SK-N-SH (cell line): ENCODE measurements around the gene CENPE. TPM values are rescaled to one million over a fixed set of nuclear protein-coding genes. Genes with fewer than 3 reads are reported as not detected.

Experiments
- CTCF ChIA-PET: fragments of 300-600, 350-600 bp; formaldehyde crosslinking; extraction: SDS; loops from one replicate; lab custom pipeline; 2021; lab: Yijun Ruan, JAX
- POLR2A ChIA-PET: fragments of 350-600 bp; sonication (Branson Sonifier 250); formaldehyde crosslinking; extraction: SDS; loops from one replicate; lab custom pipeline; 2020; ENCODE audit warnings: antibody characterized with exemption, inconsistent platforms; lab: Yijun Ruan, JAX
- DNase-seq: peaks from one replicate; pipeline ENCODE4 v3.0.0; 2012
- H2AFZ ChIP-seq: fragments of 200-600 bp; sonication (generic); 2 replicates; pipeline ENCODE4 v1.8.1; 2016; ENCODE audit warnings: antibody characterized with exemption, mild to moderate bottlenecking, low read depth
- H3F3A ChIP-seq: fragments of 200-600 bp; sonication (generic); replicated peaks from 2 replicates; pipeline ENCODE3; 2016; ENCODE audit warnings: antibody characterized with exemption, mild to moderate bottlenecking; ENCODE audit not compliant: insufficient read depth
- H3K27ac ChIP-seq, 2 experiments: fragments of 200-500 bp in 1 of 2; fragments of 200-600 bp in 1 of 2; sonication (Bioruptor generic) in 1 of 2; sonication (generic), shearing (Covaris generic) in 1 of 2; 2 replicates each; pipeline versions ENCODE4 v1.5.1 to v1.6.1; 2014 to 2016; ENCODE audit warnings: low read depth in 2 of 2, inconsistent platforms in 1 of 2, low read length in 1 of 2, mild to moderate bottlenecking in 1 of 2, mixed read lengths in 1 of 2
- H3K27me3 ChIP-seq: fragments of 200-600 bp; sonication (generic), shearing (Covaris generic); 2 replicates; pipeline ENCODE4 v1.6.1; 2016; ENCODE audit warnings: mixed run types; ENCODE audit not compliant: insufficient read depth
- H3K36me3 ChIP-seq, 2 experiments: fragments of 200-500 bp in 1 of 2; fragments of 200-600 bp in 1 of 2; sonication (Bioruptor generic) in 1 of 2; sonication (generic) in 1 of 2; replicated peaks in 1 of 2; 2 replicates each; pipeline versions ENCODE3 to v1.5.1; 2014 to 2016; ENCODE audit warnings: low read length in 1 of 2, mild to moderate bottlenecking in 1 of 2; ENCODE audit not compliant: insufficient read depth in 2 of 2, control insufficient read depth in 1 of 2
- H3K4me1 ChIP-seq, 2 experiments: fragments of 200-500 bp in 1 of 2; fragments of 200-600 bp in 1 of 2; sonication (Bioruptor generic) in 1 of 2; sonication (generic), shearing (Covaris generic) in 1 of 2; 2 replicates each; pipeline versions ENCODE4 v1.5.1 to v1.6.1; 2014 to 2016; ENCODE audit warnings: low read depth in 1 of 2, low read length in 1 of 2, mixed run types in 1 of 2; ENCODE audit not compliant: insufficient read depth in 2 of 2, control insufficient read depth in 1 of 2
- H3K4me2 ChIP-seq: fragments of 200-600 bp; sonication (generic), shearing (Covaris generic); 2 replicates; pipeline ENCODE4 v1.6.1; 2017; ENCODE audit warnings: mixed run types
- H3K4me3 ChIP-seq, 2 experiments: fragments of 200-500 bp in 1 of 2; fragments of 200-600 bp in 1 of 2; sonication (Bioruptor generic) in 1 of 2; sonication (generic), shearing (Covaris generic) in 1 of 2; 2 replicates each; pipeline versions ENCODE4 v1.5.1 to v1.8.1; 2014 to 2016; ENCODE audit warnings: low read depth in 2 of 2, inconsistent platforms in 1 of 2, low read length in 1 of 2, mild to moderate bottlenecking in 1 of 2, mixed read lengths in 1 of 2, moderate library complexity in 1 of 2
- H3K79me2 ChIP-seq: fragments of 200-600 bp; sonication (generic); 2 replicates; pipeline ENCODE4 v1.8.1; 2017; ENCODE audit warnings: mild to moderate bottlenecking; ENCODE audit not compliant: insufficient read depth
- H3K9ac ChIP-seq: fragments of 200-600 bp; sonication (generic); 2 replicates; pipeline ENCODE4 v1.6.1; 2017; ENCODE audit warnings: mixed run types
- H3K9me2 ChIP-seq: fragments of 200-600 bp; sonication (generic); 2 replicates; pipeline ENCODE4 v1.6.1; 2017; ENCODE audit warnings: mixed run types
- H3K9me3 ChIP-seq: fragments of 200-600 bp; sonication (generic); 2 replicates; pipeline ENCODE4 v1.6.1; 2017; ENCODE audit warnings: mixed run types, mild to moderate bottlenecking, moderate library complexity
- H4K20me1 ChIP-seq: fragments of 200-600 bp; sonication (generic); 2 replicates; pipeline ENCODE4 v1.6.1; 2017; ENCODE audit warnings: mild to moderate bottlenecking, mixed run types; ENCODE audit not compliant: insufficient read depth
- CHD2 ChIP-seq: fragments of 150-350 bp; IDR thresholded peaks from 2 replicates; pipeline ENCODE4 v1.6.1; 2018; ENCODE audit warnings: low read length; ENCODE audit not compliant: partially characterized antibody
- CTCF ChIP-seq: fragments of 200-600 bp; sonication (generic); IDR thresholded peaks from 2 replicates; pipeline ENCODE4 v1.6.1; 2017; ENCODE audit warnings: antibody characterized with exemption, mild to moderate bottlenecking, moderate library complexity
- EZH2phosphoT487 ChIP-seq: fragments of 200-600 bp; sonication (generic); IDR thresholded peaks from 2 replicates; pipeline ENCODE4 v1.6.1; 2017; ENCODE audit warnings: low read depth, mixed run types, mild to moderate bottlenecking, antibody characterized with exemption, moderate library complexity, borderline replicate concordance
- FOSL2 ChIP-seq: IDR thresholded peaks from 2 replicates; pipeline ENCODE4 v1.4.0; 2012; ENCODE audit warnings: low read depth, mild to moderate bottlenecking, moderate library complexity, borderline replicate concordance
- FOXM1 ChIP-seq: IDR thresholded peaks from 2 replicates; pipeline ENCODE4 v1.4.0; 2012; ENCODE audit warnings: low read depth, mild to moderate bottlenecking
- GABPA ChIP-seq: IDR thresholded peaks from 2 replicates; pipeline ENCODE4 v1.4.0; 2012; ENCODE audit warnings: low read depth, mild to moderate bottlenecking
- GATA2 ChIP-seq: sonication (generic); formaldehyde crosslinking; IDR thresholded peaks from 2 replicates; pipeline ENCODE4 v1.5.0; 2020; ENCODE audit warnings: mild to moderate bottlenecking, missing genetic modification reagents
- JUND ChIP-seq: IDR thresholded peaks from 2 replicates; pipeline ENCODE4 v1.4.0; 2012
- NFIC ChIP-seq: IDR thresholded peaks from 2 replicates; pipeline ENCODE4 v1.4.0; 2012; ENCODE audit warnings: borderline replicate concordance
- POLR2AphosphoS5 ChIP-seq: IDR thresholded peaks from 2 replicates; pipeline ENCODE4 v1.6.1; 2012; ENCODE audit warnings: low read depth, low read length
- RAD21 ChIP-seq: IDR thresholded peaks from 2 replicates; pipeline ENCODE4 v1.6.1; 2012; ENCODE audit warnings: mild to moderate bottlenecking, low read length
- REST ChIP-seq: IDR thresholded peaks from 2 replicates; pipeline ENCODE4 v1.6.1; 2012; ENCODE audit warnings: mild to moderate bottlenecking, low read depth, low read length, moderate library complexity
- RXRA ChIP-seq: IDR thresholded peaks from 2 replicates; pipeline ENCODE4 v1.4.0; 2012; ENCODE audit warnings: low read depth, mild to moderate bottlenecking, borderline replicate concordance
- SIN3A ChIP-seq: IDR thresholded peaks from 2 replicates; pipeline ENCODE4 v1.6.1; 2012; ENCODE audit warnings: low read depth, mild to moderate bottlenecking, low read length, moderate library complexity, borderline replicate concordance
- SMC3 ChIP-seq: IDR thresholded peaks from 2 replicates; pipeline ENCODE4 v1.6.1; 2012; ENCODE audit warnings: low read depth, low read length, improper control_type of control experiment
- TAF1 ChIP-seq: IDR thresholded peaks from 2 replicates; pipeline ENCODE4 v1.6.1; 2012; ENCODE audit warnings: low read depth, mild to moderate bottlenecking, low read length, moderate library complexity, borderline replicate concordance
- TEAD4 ChIP-seq: IDR thresholded peaks from 2 replicates; pipeline ENCODE4 v1.4.0; 2012; ENCODE audit warnings: mild to moderate bottlenecking, borderline replicate concordance; ENCODE audit not compliant: insufficient read depth
- USF1 ChIP-seq: IDR thresholded peaks from 2 replicates; pipeline ENCODE4 v1.4.0; 2012; ENCODE audit warnings: low read depth, borderline replicate concordance
- USF2 ChIP-seq: fragments of 150-350 bp; IDR thresholded peaks from 2 replicates; pipeline ENCODE4 v1.6.1; 2017; ENCODE audit warnings: antibody characterized with exemption, low read length, low read depth, borderline replicate concordance
- ZBTB33 ChIP-seq: IDR thresholded peaks from 2 replicates; pipeline ENCODE4 v1.4.0; 2012; ENCODE audit warnings: low read depth, borderline replicate concordance
- WGBS: methylation state at CpG from one replicate; pipeline ENCODE4 v1.1.6; 2017; ENCODE audit warnings: low lambda C conversion rate; 5-methylcytosine and 5-hydroxymethylcytosine counted together
- polyA plus RNA-seq, 3 experiments: library from polyadenylated mRNA; depleted of rRNA; stranded (reverse); fragments of >200 nt; gene quantifications; 2 replicates each; pipeline ENCODE4 v1.2.3, GENCODE V29; 2012

Gene CENPE
- polyA plus RNA-seq, 1 of the 3 experiments (the other 2 are of a cell fraction): 1.7 TPM

GRCh38 chr4:103137446-103137827, 60.7 kb downstream of the CENPE start:
- Histone ChIP-seq H2AFZ (no peak overlapping the region), H3K4me3 (no peak overlapping the region), H3K27ac (peak overlapping the region in 1 of 2 experiments; percentile 12; a peak in 1 of 4 replicates), H3K79me2 (no peaks in the 10 kb centered on the region), H3K27me3 (no peaks in the 10 kb centered on the region), H3K9me2 (no peaks in the 10 kb centered on the region), H3K9me3 (no peaks in the 10 kb centered on the region), H3F3A (peaks cover 6% of the 10 kb centered on the region), H4K20me1 (no peaks in the 10 kb centered on the region), H3K4me2 (no peak overlapping the region), H3K9ac (no peak overlapping the region), H3K4me1 (no peaks in the 10 kb centered on the region), H3K36me3 (peaks cover 43 to 45% of the 10 kb centered on the region in 2 experiments)
- DNase-seq: no peak
- POLR2A ChIA-PET: no interaction called here
- 46% methylated on average over 1 of the region's 1 CpG for WGBS
- TF ChIP-seq SMC3 (no peak), ZBTB33 (no peak), REST (no peak), FOXM1 (no peak), POLR2AphosphoS5 (no peak), CTCF (no peak), EZH2phosphoT487 (no peak), CHD2 (no peak), GATA2 (CRISPR knock-in tag) (no peak), RXRA (no peak), SIN3A (no peak), NFIC (no peak), USF2 (no peak), TAF1 (no peak), USF1 (no peak), GABPA (no peak), FOSL2 (no peak), TEAD4 (no peak), JUND (no peak), RAD21 (no peak)
- CTCF ChIA-PET: interaction anchor here (1.2 kb wide), 1 partner anchor 11 kb away, joined by 4 read pairs; no protein-coding TSS in a partner anchor
